Measurements from ENCODE around the gene ZNF514. TPM values are rescaled to one million over a fixed set of nuclear protein-coding genes. Genes with fewer than 3 reads are reported as not detected.

Gene ZNF514
- total RNA-seq, 1 experiment from 2014 or later: 8.5 TPM

- no peaks in the 10 kb centered on the region for H3K9me3 ChIP-seq (ENCODE audit: control insufficient read depth in 1 of 2, insufficient read depth in 1 of 2, low read depth in 1 of 2, low read length in 2 of 2)
- no peak overlapping the region for H3K4me2 ChIP-seq (ENCODE audit: low read length)
- H3K4me1 ChIP-seq (ENCODE audit: control insufficient read depth in 1 of 2, insufficient read depth in 2 of 2, low read length in 2 of 2): no peaks in the 10 kb centered on the region
- CTCF ChIA-PET: no interaction called here
- intact Hi-C loops (cut with micrococcal nuclease): no loop called here
- TF ChIP-seq POLR2AphosphoS5 (IDR thresholded peaks at IDR 0.05; ENCODE audit: low read depth, low read length): no peak
- no peak for TF ChIP-seq SRF (IDR thresholded peaks at IDR 0.05; ENCODE audit: low read depth)
- TF ChIP-seq ELF1 (IDR thresholded peaks at IDR 0.05; ENCODE audit: borderline replicate concordance, low read depth): no peak
- no peak for TF ChIP-seq EZH2 (IDR thresholded peaks at IDR 0.05)
- TF ChIP-seq MAX (IDR thresholded peaks at IDR 0.05): no peak
- no peak for TF ChIP-seq TCF7L2 (IDR thresholded peaks at IDR 0.05; ENCODE audit: borderline replicate concordance, extremely low read depth, insufficient read depth, insufficient read length)
- TF ChIP-seq ATF3 (IDR thresholded peaks at IDR 0.05): no peak
- TF ChIP-seq ZBTB33 (IDR thresholded peaks at IDR 0.05; ENCODE audit: extremely low read depth, insufficient replicate concordance, low read length): no peak
- no peak for TF ChIP-seq ZNF274 (IDR thresholded peaks at IDR 0.05; ENCODE audit: low read depth, low read length)
- no peak for TF ChIP-seq SP1 (IDR thresholded peaks at IDR 0.05; ENCODE audit: low read depth)
- TF ChIP-seq RAD21 (IDR thresholded peaks at IDR 0.05; ENCODE audit: low read depth): no peak
- no peak for TF ChIP-seq SIN3A (IDR thresholded peaks at IDR 0.05; ENCODE audit: low read depth)
- no peak for TF ChIP-seq FOSL1 (IDR thresholded peaks at IDR 0.05; ENCODE audit: low read depth)
- POLR2A ChIA-PET: no interaction called here
- H3K4me3 ChIP-seq (replicated peaks in 1 of 2; ENCODE audit: low read depth in 1 of 2, low read length in 2 of 2): no peak overlapping the region
- no peaks in the 10 kb centered on the region for H3K27me3 ChIP-seq (ENCODE audit: insufficient read depth, low read length)
- no peaks in the 10 kb centered on the region for H3K36me3 ChIP-seq (ENCODE audit: control insufficient read depth in 1 of 2, insufficient read depth in 2 of 2, low read length in 2 of 2)
- H3K9me2 ChIP-seq (ENCODE audit: insufficient read depth): no peaks in the 10 kb centered on the region
- RAD21 ChIA-PET (ENCODE audit: low non-redundant PET in 1 of 2, low total read pairs in 2 of 2, uncharacterized antibody in 2 of 2, unreplicated experiment in 2 of 2): no interaction called here
- no peak overlapping the region for H3K9ac ChIP-seq (ENCODE audit: low read length)
- H2AFZ ChIP-seq (ENCODE audit: low read depth, low read length, poor library complexity, severe bottlenecking): no peak overlapping the region
- H4K20me1 ChIP-seq (ENCODE audit: insufficient read depth): no peaks in the 10 kb centered on the region
- DNase-seq (ENCODE audit: low read depth, low spot score) (no peak), ATAC-seq (no peak)
- H3K79me2 ChIP-seq (ENCODE audit: insufficient read depth, low read length): no peaks in the 10 kb centered on the region
- no TSS peak for BruUV-seq (replicated peaks)
- no peak overlapping the region for H3K27ac ChIP-seq (ENCODE audit: low read depth, low read length)
Observed at GRCh38 chr2:95171902-95172301, 12.3 kb upstream of the ZNF514 start.

Data from HCT116 (cell line).